Measurements from ENCODE around the gene KCNJ12.
"Not testable (repeated sequence)": the region's sequence is repeated elsewhere in the genome, so short reads cannot be mapped to it uniquely, and the experiment has no call there.

- TF ChIP-seq ZFP37 (tag by site-specific recombination; IDR thresholded peaks at IDR 0.05); ZNF146 (tag by site-specific recombination; IDR thresholded peaks at IDR 0.05); CTCF (tag by site-specific recombination; IDR thresholded peaks at IDR 0.05); ZBTB8A (tag by site-specific recombination; IDR thresholded peaks at IDR 0.05); PRDM6 (tag by site-specific recombination; IDR thresholded peaks at IDR 0.05); ZNF561 (tag by site-specific recombination; IDR thresholded peaks at IDR 0.05; ENCODE audit: borderline replicate concordance); ZNF473 (tag by site-specific recombination; IDR thresholded peaks at IDR 0.05); PBX3 (CRISPR knock-in tag; IDR thresholded peaks at IDR 0.05); REST (tag by site-specific recombination; IDR thresholded peaks at IDR 0.05); ZNF639 (tag by site-specific recombination; IDR thresholded peaks at IDR 0.05); ZNF596 (tag by site-specific recombination; IDR thresholded peaks at IDR 0.05): not testable (repeated sequence)
Measured at GRCh38 chr17:21328778-21329177, 47.4 kb upstream of the KCNJ12 start.
